Upper lobe of left lung (tissue), 4 donors: ENCODE results near the gene INPP4B.

Experiments used
- POLR2A ChIP-seq, 4 donors: fragments of 450-650 bp; IDR thresholded peaks; one replicate each; pipeline ENCODE4 v1.5.1; 2016 to 2017; ENCODE audit warnings: antibody characterized with exemption in 4 of 4, mild to moderate bottlenecking in 2 of 4
- POLR2AphosphoS5 ChIP-seq, 2 donors: sonication (generic); formaldehyde crosslinking; IDR thresholded peaks; one replicate each; pipeline ENCODE4 v1.5.1; 2017; ENCODE audit warnings: antibody characterized with exemption in 2 of 2
- TF ChIP-seq, protein P1 (sequence below), 6 experiments: fragments of 450-650 bp in 4 of 6; fragments of 200-600 bp in 2 of 6; sonication (generic) in 2 of 6; IDR thresholded peaks; one replicate each; pipeline ENCODE4 v1.5.1; 2016 to 2019; ENCODE audit warnings: antibody characterized with exemption in 6 of 6

DNA sequence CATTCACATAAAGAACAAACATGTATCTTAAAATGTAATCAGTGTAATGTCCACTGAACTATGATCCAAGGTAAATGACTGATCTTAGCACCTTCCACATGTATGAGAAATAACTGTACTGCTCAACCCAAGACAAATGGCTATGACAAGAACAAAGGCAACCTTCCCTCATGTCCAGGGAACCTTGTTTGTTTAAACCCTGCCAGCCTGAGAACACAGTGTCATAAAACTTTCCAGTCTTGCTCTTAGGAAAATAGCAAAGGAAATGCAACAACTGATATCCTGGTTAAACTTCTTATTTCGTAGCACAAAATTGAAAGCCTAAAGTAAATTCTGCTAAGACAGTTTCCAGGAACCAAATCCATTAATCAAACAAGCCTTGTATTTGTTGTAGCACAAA, 715.4 kb downstream of the INPP4B start:
- TF ChIP-seq, protein P1, sequence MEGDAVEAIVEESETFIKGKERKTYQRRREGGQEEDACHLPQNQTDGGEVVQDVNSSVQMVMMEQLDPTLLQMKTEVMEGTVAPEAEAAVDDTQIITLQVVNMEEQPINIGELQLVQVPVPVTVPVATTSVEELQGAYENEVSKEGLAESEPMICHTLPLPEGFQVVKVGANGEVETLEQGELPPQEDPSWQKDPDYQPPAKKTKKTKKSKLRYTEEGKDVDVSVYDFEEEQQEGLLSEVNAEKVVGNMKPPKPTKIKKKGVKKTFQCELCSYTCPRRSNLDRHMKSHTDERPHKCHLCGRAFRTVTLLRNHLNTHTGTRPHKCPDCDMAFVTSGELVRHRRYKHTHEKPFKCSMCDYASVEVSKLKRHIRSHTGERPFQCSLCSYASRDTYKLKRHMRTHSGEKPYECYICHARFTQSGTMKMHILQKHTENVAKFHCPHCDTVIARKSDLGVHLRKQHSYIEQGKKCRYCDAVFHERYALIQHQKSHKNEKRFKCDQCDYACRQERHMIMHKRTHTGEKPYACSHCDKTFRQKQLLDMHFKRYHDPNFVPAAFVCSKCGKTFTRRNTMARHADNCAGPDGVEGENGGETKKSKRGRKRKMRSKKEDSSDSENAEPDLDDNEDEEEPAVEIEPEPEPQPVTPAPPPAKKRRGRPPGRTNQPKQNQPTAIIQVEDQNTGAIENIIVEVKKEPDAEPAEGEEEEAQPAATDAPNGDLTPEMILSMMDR (IDR thresholded peaks at IDR 0.05): no peak
- TF ChIP-seq POLR2A (IDR thresholded peaks at IDR 0.05) (no peak), POLR2AphosphoS5 (IDR thresholded peaks at IDR 0.05) (no peak)
